Tibial nerve (tissue), 4 donors: Measurements from ENCODE around the gene JMJD1C.
A peak's percentile ranks its signal among the peaks of the same experiment; 100 is the strongest.

Experiments used
- EP300 ChIP-seq, 2 donors: sonication (generic); formaldehyde crosslinking; IDR thresholded peaks; one replicate each; pipeline ENCODE4 v1.6.1; 2017; ENCODE audit warnings: antibody characterized with exemption in 2 of 2, mild to moderate bottlenecking in 1 of 2
- POLR2A ChIP-seq, 2 donors: fragments of 450-650 bp; IDR thresholded peaks; one replicate each; pipeline ENCODE4 v1.6.1; 2017; ENCODE audit warnings: antibody characterized with exemption in 2 of 2, mild to moderate bottlenecking in 2 of 2, moderate library complexity in 2 of 2
- TF ChIP-seq, protein P1 (sequence below), 5 experiments: fragments of 200-600 bp in 3 of 5; fragments of 450-650 bp in 2 of 5; sonication (generic) in 3 of 5; IDR thresholded peaks; one replicate each; pipeline ENCODE4 v1.5.1; 2016 to 2019; ENCODE audit warnings: antibody characterized with exemption in 5 of 5, mild to moderate bottlenecking in 3 of 5, moderate library complexity in 2 of 5

DNA sequence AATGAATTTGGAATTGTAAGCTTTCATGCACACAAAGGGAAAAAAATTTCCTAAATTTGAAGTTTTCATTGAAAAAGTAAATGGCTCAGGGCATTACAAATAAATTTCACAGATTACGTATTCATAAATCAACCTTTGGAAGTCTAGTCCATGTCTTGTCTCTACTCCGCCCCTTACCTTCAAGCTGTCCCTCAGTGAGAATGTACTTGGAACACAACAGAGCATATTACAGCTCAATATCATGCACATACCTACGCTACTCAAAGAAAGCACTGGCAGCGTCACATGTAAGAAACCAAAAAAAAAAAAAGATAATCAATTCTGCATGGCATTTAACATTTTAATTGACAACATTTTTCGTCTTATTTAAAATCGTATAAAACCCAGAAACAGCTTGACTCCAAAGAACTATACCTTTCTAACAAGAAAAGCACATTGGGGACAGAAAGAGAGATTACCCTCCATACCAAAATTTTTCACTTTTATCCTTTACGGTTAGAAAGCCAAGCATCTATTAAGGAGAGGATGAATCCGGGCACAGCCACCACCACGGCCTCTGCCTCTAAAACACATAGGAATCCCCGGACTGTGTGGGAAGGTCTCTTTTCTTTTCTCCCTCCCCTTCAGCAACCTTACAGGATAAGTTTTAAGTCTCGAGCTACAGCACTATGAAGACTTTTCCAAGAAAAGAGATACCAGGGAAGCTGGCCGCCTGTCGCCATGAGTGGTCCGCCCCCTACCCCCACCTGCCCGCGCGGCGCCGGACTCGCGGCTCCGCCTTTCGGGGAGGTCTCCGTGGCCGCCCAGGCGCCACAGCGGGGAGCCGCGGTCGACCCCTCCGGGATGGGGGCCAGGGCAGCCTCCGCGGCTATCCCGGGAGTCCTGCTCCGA lies 1.1 kb downstream of the JMJD1C start:
- TF ChIP-seq POLR2A (IDR thresholded peaks at IDR 0.05) (no peak), EP300 (IDR thresholded peaks at IDR 0.05) (peak in 1 of 2 donors; percentile 36)
- TF ChIP-seq, protein P1, sequence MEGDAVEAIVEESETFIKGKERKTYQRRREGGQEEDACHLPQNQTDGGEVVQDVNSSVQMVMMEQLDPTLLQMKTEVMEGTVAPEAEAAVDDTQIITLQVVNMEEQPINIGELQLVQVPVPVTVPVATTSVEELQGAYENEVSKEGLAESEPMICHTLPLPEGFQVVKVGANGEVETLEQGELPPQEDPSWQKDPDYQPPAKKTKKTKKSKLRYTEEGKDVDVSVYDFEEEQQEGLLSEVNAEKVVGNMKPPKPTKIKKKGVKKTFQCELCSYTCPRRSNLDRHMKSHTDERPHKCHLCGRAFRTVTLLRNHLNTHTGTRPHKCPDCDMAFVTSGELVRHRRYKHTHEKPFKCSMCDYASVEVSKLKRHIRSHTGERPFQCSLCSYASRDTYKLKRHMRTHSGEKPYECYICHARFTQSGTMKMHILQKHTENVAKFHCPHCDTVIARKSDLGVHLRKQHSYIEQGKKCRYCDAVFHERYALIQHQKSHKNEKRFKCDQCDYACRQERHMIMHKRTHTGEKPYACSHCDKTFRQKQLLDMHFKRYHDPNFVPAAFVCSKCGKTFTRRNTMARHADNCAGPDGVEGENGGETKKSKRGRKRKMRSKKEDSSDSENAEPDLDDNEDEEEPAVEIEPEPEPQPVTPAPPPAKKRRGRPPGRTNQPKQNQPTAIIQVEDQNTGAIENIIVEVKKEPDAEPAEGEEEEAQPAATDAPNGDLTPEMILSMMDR (IDR thresholded peaks at IDR 0.05): no peak
